ENCODE results near the gene LAMP1. TPM values are rescaled to one million over a fixed set of nuclear protein-coding genes. Genes with fewer than 3 reads are reported as not detected.
"Not testable (repeated sequence)": the region's sequence is repeated elsewhere in the genome, so short reads cannot be mapped to it uniquely, and the experiment has no call there.

The LAMP1 gene
- total RNA-seq (100 to 1,000 TPM in 1 of 2 experiments, 10 to 100 TPM in 1; 97.2 to 110 TPM), polyA plus RNA-seq (36.6 TPM)

DNA sequence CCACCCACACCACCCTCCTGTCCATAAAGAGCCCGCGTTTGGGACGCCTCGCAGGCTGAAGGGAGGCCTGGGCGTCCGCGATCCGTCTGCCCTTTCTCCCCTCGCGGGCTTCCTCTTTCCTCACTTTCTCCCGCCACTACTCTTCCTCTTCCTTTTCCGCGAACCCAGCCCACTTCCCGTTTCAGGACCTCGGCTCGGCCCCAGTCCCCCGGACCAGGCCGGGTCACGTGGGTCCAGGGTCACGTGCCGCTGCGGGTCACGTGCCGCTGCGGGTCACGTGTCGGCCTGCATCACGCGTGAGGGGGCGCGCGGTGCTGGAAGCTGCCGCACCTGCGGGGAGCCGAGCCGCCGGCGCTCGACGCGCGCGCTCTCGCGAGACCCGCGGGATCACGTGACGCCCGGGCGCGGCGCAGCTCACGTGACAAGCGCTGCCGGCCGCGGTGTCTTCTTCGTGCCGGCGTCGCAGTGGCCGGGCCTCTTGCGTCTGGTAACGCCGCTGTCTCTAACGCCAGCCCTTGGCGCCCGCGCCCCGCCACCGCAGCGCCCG is at the start of gene LAMP1:
Gene LAMP1 (plus strand): TSS at position 417 of the 547 bp plus-strand sequence. CDS start 196 bp downstream, outside the sequence.
- H3K9me3 Mint-ChIP-seq = peaks cover 0 to 8% (median 2%) of the 10 kb centered on the region in 5 donors
- ChIA-PET POLR2A (interaction anchor here (1.5 kb wide), 1 partner anchor 88 kb away, joined by 8 read pairs; the partner anchor contains the start of genes CUL4A and PCID2), CTCF (interaction anchor here (1.1 kb wide), 1 partner anchor 11 kb away, joined by 3 read pairs; no protein-coding TSS in a partner anchor)
- peaks cover 9% of the 10 kb centered on the region for H3K27me3 ChIP-seq (ENCODE audit: insufficient read depth, low read length, poor library complexity, severe bottlenecking)
- no peaks in the 10 kb centered on the region for H3K9me3 ChIP-seq (ENCODE audit: low read length)
- H3K36me3 Mint-ChIP-seq = peaks cover 0 to 17% (median 2%) of the 10 kb centered on the region in 3 donors
- H3K27ac ChIP-seq (ENCODE audit: low read depth, low read length) = peak within 1 kb of the TSS; percentile 81
- peaks cover 27% of the 10 kb centered on the region for H3K4me1 ChIP-seq (ENCODE audit: insufficient read depth, low read length)
- peak within 1 kb of the TSS; percentile 94 to 99 (median 96) for H3K4me3 Mint-ChIP-seq
- DNase-seq = peak; percentile 98 to 100 (median 98)
- H3K27me3 Mint-ChIP-seq = peaks cover 16 to 34% of the 10 kb centered on the region in 2 donors
- peak within 1 kb of the TSS; percentile 89 for H3K4me3 ChIP-seq (ENCODE audit: low read length)
- H3K27ac Mint-ChIP-seq = peak within 1 kb of the TSS; percentile 98 to 100 (median 99)
- no peaks in the 10 kb centered on the region for H3K36me3 ChIP-seq (ENCODE audit: insufficient read depth, low read length)
- H3K4me1 Mint-ChIP-seq = peaks cover 32 to 51% (median 47%) of the 10 kb centered on the region in 3 donors

GRCh38 chr13:113252516-113253095 is 44.4 kb upstream of the LAMP1 start:
- Mint-ChIP-seq H3K4me1 (peaks cover 0 to 1% (median 0%) of the 10 kb centered on the region in 3 donors), H3K27me3 (no peaks in the 10 kb centered on the region), H3K36me3 (peaks cover 22 to 90% (median 30%) of the 10 kb centered on the region in 3 donors), H3K9me3 (no peaks in the 10 kb centered on the region), H3K27ac (no peak overlapping the region), H3K4me3 (no peak overlapping the region)
- H3K36me3 ChIP-seq (ENCODE audit: insufficient read depth, low read length) = peaks cover 54% of the 10 kb centered on the region
- H3K4me3 ChIP-seq (ENCODE audit: low read length) = no peak overlapping the region
- no peaks in the 10 kb centered on the region for H3K4me1 ChIP-seq (ENCODE audit: insufficient read depth, low read length)
- no peak overlapping the region for H3K27ac ChIP-seq (ENCODE audit: low read depth, low read length)
- POLR2A ChIA-PET = no interaction called here
- H3K27me3 ChIP-seq (ENCODE audit: insufficient read depth, low read length, poor library complexity, severe bottlenecking) = no peaks in the 10 kb centered on the region
- DNase-seq = no peak
- no peaks in the 10 kb centered on the region for H3K9me3 ChIP-seq (ENCODE audit: low read length)
- CTCF ChIA-PET = interaction anchor here (0.9 kb wide), 1 partner anchor 23 kb away, joined by 3 read pairs; no protein-coding TSS in a partner anchor

GRCh38 chr13:113257908-113258307 is 39.1 kb upstream of the LAMP1 start:
- Mint-ChIP-seq H3K36me3 (peaks cover 21 to 79% (median 28%) of the 10 kb centered on the region in 3 donors), H3K27ac (peak overlapping the region in 1 of 8 donors; percentile 42)
- H3K4me1 Mint-ChIP-seq; H3K4me3 Mint-ChIP-seq; H3K27ac ChIP-seq (ENCODE audit: low read depth, low read length); H3K4me1 ChIP-seq (ENCODE audit: insufficient read depth, low read length); H3K27me3 Mint-ChIP-seq; POLR2A ChIA-PET; H3K9me3 Mint-ChIP-seq; CTCF ChIA-PET; H3K9me3 ChIP-seq (ENCODE audit: low read length); H3K4me3 ChIP-seq (ENCODE audit: low read length); DNase-seq; H3K27me3 ChIP-seq (ENCODE audit: insufficient read depth, low read length, poor library complexity, severe bottlenecking): not testable (repeated sequence)
- peaks cover 28% of the 10 kb centered on the region for H3K36me3 ChIP-seq (ENCODE audit: insufficient read depth, low read length)

DNA sequence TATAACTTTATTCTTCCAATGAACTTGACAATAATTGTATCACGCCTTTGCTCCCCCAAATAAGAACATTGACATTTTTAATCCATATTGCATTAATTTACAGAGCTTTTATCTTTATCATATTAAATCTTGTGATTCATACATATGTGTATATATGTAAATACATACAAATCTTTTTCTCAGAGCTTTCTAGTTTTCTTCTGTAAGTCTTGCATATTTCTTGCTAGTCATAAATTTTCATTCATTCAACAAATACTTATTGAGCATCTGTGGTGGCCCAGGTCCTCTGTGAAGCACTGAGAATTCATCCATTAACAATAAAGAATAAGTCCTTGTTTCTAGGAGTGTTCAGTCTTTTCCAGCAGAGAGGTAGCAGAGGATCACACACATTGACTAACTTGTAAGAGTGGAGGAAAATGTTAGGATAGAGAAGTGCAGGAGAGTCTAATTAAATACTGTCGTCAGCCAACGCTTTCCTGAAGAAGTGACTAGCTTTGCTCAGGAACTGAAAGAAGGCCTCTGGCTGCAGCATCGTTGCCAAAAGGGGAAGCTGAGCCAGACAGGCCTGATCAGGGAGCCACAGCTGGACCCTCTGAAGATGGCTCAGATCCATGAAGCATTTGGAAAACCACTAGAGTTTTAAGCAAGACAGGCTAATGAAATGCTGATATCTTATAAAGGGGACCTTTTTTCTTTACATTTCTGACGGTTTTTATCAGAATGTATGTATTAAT is 38.6 kb upstream of the LAMP1 start:
- no peak for DNase-seq
- Mint-ChIP-seq H3K27me3 (no peaks in the 10 kb centered on the region), H3K36me3 (peaks cover 21 to 80% (median 28%) of the 10 kb centered on the region in 3 donors), H3K9me3 (no peaks in the 10 kb centered on the region), H3K4me3 (no peak overlapping the region), H3K27ac (peak overlapping the region in 1 of 8 donors; percentile 42), H3K4me1 (peaks cover 0 to 1% (median 0%) of the 10 kb centered on the region in 3 donors)
- H3K4me3 ChIP-seq (ENCODE audit: low read length) = no peak overlapping the region
- POLR2A ChIA-PET = no interaction called here
- CTCF ChIA-PET = no interaction called here
- no peaks in the 10 kb centered on the region for H3K27me3 ChIP-seq (ENCODE audit: insufficient read depth, low read length, poor library complexity, severe bottlenecking)
- peaks cover 28% of the 10 kb centered on the region for H3K36me3 ChIP-seq (ENCODE audit: insufficient read depth, low read length)
- H3K27ac ChIP-seq (ENCODE audit: low read depth, low read length) = no peak overlapping the region
- no peaks in the 10 kb centered on the region for H3K9me3 ChIP-seq (ENCODE audit: low read length)
- no peaks in the 10 kb centered on the region for H3K4me1 ChIP-seq (ENCODE audit: insufficient read depth, low read length)

DNA sequence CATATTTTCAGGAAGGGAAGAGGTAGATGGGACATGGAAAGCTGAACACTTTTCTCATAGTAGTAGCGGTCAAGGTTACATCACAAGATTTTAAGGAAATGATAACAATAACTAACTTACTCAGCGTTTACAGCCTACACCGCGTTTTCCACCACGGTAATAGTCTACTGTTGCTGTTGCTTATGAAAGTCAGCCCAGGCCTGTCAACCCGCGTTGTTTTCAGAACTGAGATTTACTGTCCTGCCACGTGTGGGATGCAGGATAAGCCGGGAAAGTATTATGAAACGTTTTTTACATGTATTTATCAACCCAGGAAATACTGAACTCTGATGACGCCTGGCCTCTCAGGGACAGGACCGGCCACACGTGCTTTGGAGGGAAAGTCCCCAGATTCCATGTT is 36.0 kb upstream of the LAMP1 start:
- Mint-ChIP-seq H3K4me1 (no peaks in the 10 kb centered on the region), H3K27ac (no peak overlapping the region), H3K4me3 (no peak overlapping the region), H3K27me3 (no peaks in the 10 kb centered on the region), H3K9me3 (no peaks in the 10 kb centered on the region), H3K36me3 (peaks cover 11 to 72% (median 24%) of the 10 kb centered on the region in 3 donors)
- Histone ChIP-seq H3K27me3 (ENCODE audit: insufficient read depth, low read length, poor library complexity, severe bottlenecking) (no peaks in the 10 kb centered on the region), H3K4me3 (ENCODE audit: low read length) (no peak overlapping the region), H3K9me3 (ENCODE audit: low read length) (no peaks in the 10 kb centered on the region), H3K27ac (ENCODE audit: low read depth, low read length) (no peak overlapping the region), H3K4me1 (ENCODE audit: insufficient read depth, low read length) (no peaks in the 10 kb centered on the region), H3K36me3 (ENCODE audit: insufficient read depth, low read length) (peaks cover 17% of the 10 kb centered on the region)
- ChIA-PET POLR2A (no interaction called here), CTCF (no interaction called here)
- no peak for DNase-seq

GRCh38 chr13:113263016-113263415 is 34.0 kb upstream of the LAMP1 start:
- H3K4me3 Mint-ChIP-seq; CTCF ChIA-PET; DNase-seq; H3K4me3 ChIP-seq (ENCODE audit: low read length); H3K4me1 ChIP-seq (ENCODE audit: insufficient read depth, low read length); H3K9me3 ChIP-seq (ENCODE audit: low read length); POLR2A ChIA-PET; H3K27ac ChIP-seq (ENCODE audit: low read depth, low read length); H3K27me3 ChIP-seq (ENCODE audit: insufficient read depth, low read length, poor library complexity, severe bottlenecking); H3K27ac Mint-ChIP-seq; H3K9me3 Mint-ChIP-seq; H3K4me1 Mint-ChIP-seq; H3K27me3 Mint-ChIP-seq: not testable (repeated sequence)
- H3K36me3 Mint-ChIP-seq = peaks cover 7 to 61% (median 15%) of the 10 kb centered on the region in 3 donors
- peaks cover 14% of the 10 kb centered on the region for H3K36me3 ChIP-seq (ENCODE audit: insufficient read depth, low read length)

GRCh38 chr13:113267642-113268405 is 29.2 kb upstream of the LAMP1 start:
- Mint-ChIP-seq H3K27ac (no peak overlapping the region), H3K4me1 (no peaks in the 10 kb centered on the region), H3K4me3 (no peak overlapping the region), H3K36me3 (peaks cover 0 to 32% (median 4%) of the 10 kb centered on the region in 3 donors), H3K27me3 (no peaks in the 10 kb centered on the region), H3K9me3 (no peaks in the 10 kb centered on the region)
- POLR2A ChIA-PET = no interaction called here
- no peaks in the 10 kb centered on the region for H3K36me3 ChIP-seq (ENCODE audit: insufficient read depth, low read length)
- no peaks in the 10 kb centered on the region for H3K9me3 ChIP-seq (ENCODE audit: low read length)
- CTCF ChIA-PET = no interaction called here
- no peak overlapping the region for H3K27ac ChIP-seq (ENCODE audit: low read depth, low read length)
- no peak overlapping the region for H3K4me3 ChIP-seq (ENCODE audit: low read length)
- no peaks in the 10 kb centered on the region for H3K27me3 ChIP-seq (ENCODE audit: insufficient read depth, low read length, poor library complexity, severe bottlenecking)
- no peak for DNase-seq
- H3K4me1 ChIP-seq (ENCODE audit: insufficient read depth, low read length) = no peaks in the 10 kb centered on the region

Data from CD8-positive, alpha-beta memory T cell (primary cell).